SK-N-SH (cell line): ENCODE measurements around the gene ALDOA.

Source experiments
- EP300 ChIP-seq, 2 experiments: IDR thresholded peaks; 2 replicates each; pipeline versions ENCODE4 v1.4.0 to v1.6.1; 2012; ENCODE audit warnings: borderline replicate concordance in 1 of 2, low read depth in 1 of 2, low read length in 1 of 2
- EZH2phosphoT487 ChIP-seq: fragments of 200-600 bp; sonication (generic); IDR thresholded peaks from 2 replicates; pipeline ENCODE4 v1.6.1; 2017; ENCODE audit warnings: low read depth, mixed run types, mild to moderate bottlenecking, antibody characterized with exemption, moderate library complexity, borderline replicate concordance
- GATA2 ChIP-seq: sonication (generic); formaldehyde crosslinking; IDR thresholded peaks from 2 replicates; pipeline ENCODE4 v1.5.0; 2020; ENCODE audit warnings: mild to moderate bottlenecking, missing genetic modification reagents
- MXI1 ChIP-seq: IDR thresholded peaks from 2 replicates; pipeline ENCODE4 v1.6.1; 2012; ENCODE audit warnings: mild to moderate bottlenecking, low read depth, low read length, improper control_type of control experiment
- RAD21 ChIP-seq: IDR thresholded peaks from 2 replicates; pipeline ENCODE4 v1.6.1; 2012; ENCODE audit warnings: mild to moderate bottlenecking, low read length
- TAF1 ChIP-seq: IDR thresholded peaks from 2 replicates; pipeline ENCODE4 v1.6.1; 2012; ENCODE audit warnings: low read depth, mild to moderate bottlenecking, low read length, moderate library complexity, borderline replicate concordance
- YY1 ChIP-seq: IDR thresholded peaks from 2 replicates; pipeline ENCODE4 v1.4.0; 2012; ENCODE audit warnings: low read depth, mild to moderate bottlenecking
- TF ChIP-seq, protein P1 (sequence below): fragments of 200-600 bp; sonication (generic); IDR thresholded peaks from 2 replicates; pipeline ENCODE4 v1.6.1; 2017; ENCODE audit warnings: antibody characterized with exemption, mild to moderate bottlenecking, moderate library complexity

GRCh38 chr16:30017277-30017656 is 48.3 kb upstream of the ALDOA start:
- TF ChIP-seq YY1 (no peak), TAF1 (no peak), EZH2phosphoT487 (no peak), GATA2 (CRISPR knock-in tag) (no peak), RAD21 (no peak), MXI1 (no peak), EP300 (IDR thresholded peaks at IDR 0.05; ENCODE audit: borderline replicate concordance in 1 of 2, low read depth in 1 of 2, low read length in 1 of 2) (no peak)
- TF ChIP-seq, protein P1, sequence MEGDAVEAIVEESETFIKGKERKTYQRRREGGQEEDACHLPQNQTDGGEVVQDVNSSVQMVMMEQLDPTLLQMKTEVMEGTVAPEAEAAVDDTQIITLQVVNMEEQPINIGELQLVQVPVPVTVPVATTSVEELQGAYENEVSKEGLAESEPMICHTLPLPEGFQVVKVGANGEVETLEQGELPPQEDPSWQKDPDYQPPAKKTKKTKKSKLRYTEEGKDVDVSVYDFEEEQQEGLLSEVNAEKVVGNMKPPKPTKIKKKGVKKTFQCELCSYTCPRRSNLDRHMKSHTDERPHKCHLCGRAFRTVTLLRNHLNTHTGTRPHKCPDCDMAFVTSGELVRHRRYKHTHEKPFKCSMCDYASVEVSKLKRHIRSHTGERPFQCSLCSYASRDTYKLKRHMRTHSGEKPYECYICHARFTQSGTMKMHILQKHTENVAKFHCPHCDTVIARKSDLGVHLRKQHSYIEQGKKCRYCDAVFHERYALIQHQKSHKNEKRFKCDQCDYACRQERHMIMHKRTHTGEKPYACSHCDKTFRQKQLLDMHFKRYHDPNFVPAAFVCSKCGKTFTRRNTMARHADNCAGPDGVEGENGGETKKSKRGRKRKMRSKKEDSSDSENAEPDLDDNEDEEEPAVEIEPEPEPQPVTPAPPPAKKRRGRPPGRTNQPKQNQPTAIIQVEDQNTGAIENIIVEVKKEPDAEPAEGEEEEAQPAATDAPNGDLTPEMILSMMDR, result no peak
